ACC112 (cell line): ENCODE results near the gene NFIX.

Experiments
- H2AFZ ChIP-seq: fragments of 200-600 bp; sonication (generic); one replicate; pipeline ENCODE4 v1.6.0; 2017; ENCODE audit warnings: antibody characterized with exemption, low read length; ENCODE audit not compliant: unreplicated experiment
- H3K27ac ChIP-seq: fragments of 200-600 bp; sonication (generic); 2 replicates; pipeline ENCODE4 v1.5.1; 2014; ENCODE audit warnings: low read depth, mild to moderate bottlenecking, antibody characterized with exemption, low read length, moderate library complexity
- H3K27me3 ChIP-seq: fragments of 200-600 bp; sonication (generic); 2 replicates; pipeline ENCODE4 v1.6.1; 2014; ENCODE audit warnings: mild to moderate bottlenecking, antibody characterized with exemption, low read length, moderate library complexity, mixed read lengths; ENCODE audit not compliant: insufficient read depth
- H3K36me3 ChIP-seq: fragments of 200-600 bp; sonication (generic); 2 replicates; pipeline ENCODE4 v1.6.1; 2016; ENCODE audit warnings: mild to moderate bottlenecking, antibody characterized with exemption, low read length, moderate library complexity, mixed read lengths; ENCODE audit not compliant: insufficient read depth
- H3K4me1 ChIP-seq: fragments of 200-600 bp; sonication (generic); one replicate; pipeline ENCODE4 v1.6.1; 2016; ENCODE audit warnings: low read length, mixed read lengths; ENCODE audit not compliant: insufficient read depth, unreplicated experiment, control insufficient read depth
- H3K4me3 ChIP-seq: fragments of 200-600 bp; sonication (generic); 2 replicates; pipeline ENCODE4 v1.5.1; 2014; ENCODE audit warnings: mild to moderate bottlenecking, low read depth, low read length
- H3K79me2 ChIP-seq: fragments of 200-600 bp; sonication (generic); one replicate; pipeline ENCODE4 v1.6.0; 2016; ENCODE audit warnings: low read length; ENCODE audit not compliant: control insufficient read depth, unreplicated experiment, insufficient read depth

NFIX gene

DNA sequence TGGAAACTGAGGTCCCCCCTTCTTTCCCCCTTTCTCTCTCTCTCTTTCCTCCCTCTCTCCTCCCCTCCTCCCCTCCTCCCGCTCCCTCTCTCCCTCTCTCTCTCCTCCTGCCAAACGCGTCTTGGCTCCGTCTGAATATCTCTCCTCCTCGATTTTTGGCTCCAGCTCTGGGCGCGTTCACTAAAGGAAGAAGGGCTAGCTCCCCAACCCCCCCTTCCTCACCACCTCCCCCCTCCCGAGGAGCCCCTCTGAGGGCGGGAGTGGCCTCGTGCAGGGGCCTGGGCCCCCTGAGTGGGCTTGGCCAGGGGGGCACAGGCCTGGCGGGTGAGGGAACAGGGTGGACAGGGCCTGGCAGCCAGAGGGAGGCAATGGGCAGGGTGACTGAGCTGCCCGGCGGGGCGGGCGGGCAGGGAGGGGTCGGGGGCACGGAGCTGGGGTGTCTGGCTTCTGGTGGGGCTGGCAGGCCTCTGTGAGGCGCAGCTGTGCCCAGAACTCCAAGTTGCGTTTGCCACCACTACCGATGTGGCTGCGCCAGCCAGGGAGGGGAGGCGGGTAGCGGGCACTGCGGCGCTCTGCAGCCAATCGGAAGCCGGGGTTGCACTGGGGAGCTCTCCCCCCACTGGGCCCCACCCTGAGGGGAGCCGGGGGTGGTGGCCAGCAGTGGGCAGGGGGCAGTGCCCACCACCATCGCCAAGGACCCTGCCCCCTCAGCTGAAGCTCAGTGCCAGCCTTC lies 7.1 kb downstream of the NFIX start:
- Histone ChIP-seq H2AFZ (no peak overlapping the region), H3K36me3 (no peaks in the 10 kb centered on the region), H3K4me1 (peaks cover 9% of the 10 kb centered on the region), H3K4me3 (peak overlapping the region; percentile 66), H3K27me3 (no peaks in the 10 kb centered on the region), H3K79me2 (peaks cover 72% of the 10 kb centered on the region), H3K27ac (peak overlapping the region; percentile 56)

DNA sequence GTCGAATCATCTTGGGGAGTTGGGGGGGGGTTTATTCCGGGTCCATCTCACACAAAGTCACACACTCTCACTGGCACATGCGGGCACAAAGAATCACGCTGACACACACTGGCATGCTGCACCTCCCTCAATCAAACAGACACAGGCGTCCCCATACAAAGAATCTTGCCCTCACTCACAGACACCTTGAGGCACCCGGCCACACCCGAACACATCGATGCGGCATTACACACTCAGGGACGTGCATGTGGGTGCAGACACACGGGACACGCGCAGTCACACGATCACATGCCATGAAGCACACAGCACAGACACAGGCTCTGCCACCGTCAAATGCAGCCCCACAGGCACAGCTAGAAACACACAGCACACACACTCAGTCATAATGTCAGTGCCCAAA lies 7.8 kb downstream of the NFIX start:
- Histone ChIP-seq H3K79me2 (peaks cover 68% of the 10 kb centered on the region), H3K36me3 (no peaks in the 10 kb centered on the region), H3K27me3 (no peaks in the 10 kb centered on the region), H3K4me1 (peaks cover 9% of the 10 kb centered on the region), H3K27ac (no peak overlapping the region), H2AFZ (no peak overlapping the region), H3K4me3 (no peak overlapping the region)

GRCh38 chr19:13004273-13004672 lies 9.0 kb downstream of the NFIX start:
- H3K4me3 ChIP-seq, result no peak overlapping the region
- peaks cover 9% of the 10 kb centered on the region for H3K4me1 ChIP-seq
- H3K79me2 ChIP-seq, result peaks cover 68% of the 10 kb centered on the region
- H3K27ac ChIP-seq, result no peak overlapping the region
- H3K27me3 ChIP-seq, result no peaks in the 10 kb centered on the region
- H2AFZ ChIP-seq, result no peak overlapping the region
- no peaks in the 10 kb centered on the region for H3K36me3 ChIP-seq

GRCh38 chr19:13005253-13005652 lies 10.0 kb downstream of the NFIX start:
- H3K27ac ChIP-seq, result no peak overlapping the region
- no peak overlapping the region for H3K4me3 ChIP-seq
- peaks cover 66% of the 10 kb centered on the region for H3K79me2 ChIP-seq
- no peaks in the 10 kb centered on the region for H3K36me3 ChIP-seq
- no peak overlapping the region for H2AFZ ChIP-seq
- H3K27me3 ChIP-seq, result no peaks in the 10 kb centered on the region
- peaks cover 15% of the 10 kb centered on the region for H3K4me1 ChIP-seq

GRCh38 chr19:13005861-13006370 lies 10.6 kb downstream of the NFIX start:
- Histone ChIP-seq H2AFZ (no peak overlapping the region), H3K27ac (no peak overlapping the region), H3K79me2 (peaks cover 63% of the 10 kb centered on the region), H3K36me3 (no peaks in the 10 kb centered on the region), H3K27me3 (no peaks in the 10 kb centered on the region), H3K4me1 (peaks cover 14% of the 10 kb centered on the region), H3K4me3 (no peak overlapping the region)

DNA sequence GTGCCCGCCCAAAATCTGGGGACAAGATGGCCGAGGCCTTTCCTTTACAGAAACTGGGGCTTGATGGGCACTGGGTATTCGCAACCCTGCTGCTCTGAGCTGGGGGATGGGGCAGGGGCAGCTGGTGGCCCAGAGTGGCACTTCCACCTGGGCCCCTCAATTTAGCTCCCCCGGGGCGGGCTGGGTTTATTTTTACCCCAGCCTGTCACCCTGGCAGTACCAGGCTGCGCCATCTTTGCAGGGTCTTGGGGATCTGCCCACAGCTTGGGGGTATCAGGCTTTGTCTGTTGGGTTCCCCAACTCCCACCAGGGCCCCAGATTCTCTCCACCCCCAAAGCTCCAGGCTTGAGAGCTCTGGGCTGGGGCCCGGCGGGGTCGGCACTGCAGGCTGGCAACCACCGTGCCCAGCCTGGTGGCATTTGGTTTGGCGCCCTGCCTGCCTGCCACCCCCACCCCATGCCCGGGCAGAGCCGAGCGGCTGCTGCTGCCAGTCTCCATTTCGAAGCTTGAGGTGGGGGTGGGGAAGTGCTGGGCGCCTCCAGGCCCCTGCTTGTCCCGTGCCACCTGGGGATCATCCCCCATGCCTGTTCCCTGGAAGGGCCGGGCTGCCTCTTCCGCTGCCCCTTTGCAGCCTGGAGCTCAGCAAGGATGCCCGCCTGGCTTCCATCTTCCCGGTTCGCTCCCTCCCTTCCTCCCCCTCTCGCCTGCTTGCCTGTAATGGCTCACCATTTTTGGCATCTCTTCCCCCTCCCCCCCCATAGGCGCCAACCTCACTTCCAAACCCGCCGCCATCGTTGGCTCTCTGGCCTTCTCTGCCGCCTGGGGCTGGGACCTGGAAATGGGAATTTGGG lies 11.4 kb downstream of the NFIX start:
- Histone ChIP-seq H3K27ac (no peak overlapping the region), H2AFZ (no peak overlapping the region), H3K4me3 (no peak overlapping the region), H3K36me3 (no peaks in the 10 kb centered on the region), H3K79me2 (peaks cover 60% of the 10 kb centered on the region), H3K4me1 (peaks cover 7% of the 10 kb centered on the region), H3K27me3 (no peaks in the 10 kb centered on the region)

DNA sequence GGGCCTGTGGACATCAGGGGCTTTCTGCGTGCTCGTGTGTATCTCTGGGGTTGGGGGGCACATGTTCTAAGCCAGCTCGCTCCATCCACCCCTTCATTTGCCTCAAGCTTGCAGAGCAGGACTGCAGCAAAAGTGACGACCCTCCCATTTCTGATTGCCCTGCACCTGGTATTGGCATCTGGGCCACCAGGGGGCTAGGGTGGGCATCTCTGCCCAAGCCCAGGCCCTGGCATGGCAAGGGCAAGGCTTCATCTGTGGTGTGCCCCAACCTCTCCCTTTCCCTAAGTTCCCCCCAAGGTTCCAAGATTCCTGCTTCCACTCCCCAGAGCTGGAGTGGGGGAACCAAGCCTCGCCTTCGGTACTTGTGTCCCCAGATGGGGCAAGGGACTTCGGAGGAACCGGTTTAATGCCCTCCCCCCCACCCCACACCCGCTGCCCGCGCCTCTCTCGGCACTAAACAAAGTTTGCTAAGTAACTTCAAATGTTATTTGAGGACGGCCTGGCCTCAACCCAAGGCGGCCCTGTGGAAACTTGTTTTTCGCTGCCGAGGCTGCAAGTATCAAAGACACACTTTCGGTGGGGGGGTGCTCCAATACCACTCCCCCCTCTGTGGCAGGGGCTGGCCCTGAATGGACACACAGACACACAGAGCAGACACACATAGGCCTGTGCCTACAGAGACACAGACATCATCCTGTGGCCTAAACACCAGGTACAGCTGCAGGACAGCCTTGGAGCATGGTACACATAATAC lies 12.2 kb downstream of the NFIX start:
- peaks cover 60% of the 10 kb centered on the region for H3K79me2 ChIP-seq
- no peak overlapping the region for H3K4me3 ChIP-seq
- H2AFZ ChIP-seq, result no peak overlapping the region
- H3K4me1 ChIP-seq, result peaks cover 9% of the 10 kb centered on the region
- H3K36me3 ChIP-seq, result no peaks in the 10 kb centered on the region
- no peak overlapping the region for H3K27ac ChIP-seq
- H3K27me3 ChIP-seq, result no peaks in the 10 kb centered on the region

DNA sequence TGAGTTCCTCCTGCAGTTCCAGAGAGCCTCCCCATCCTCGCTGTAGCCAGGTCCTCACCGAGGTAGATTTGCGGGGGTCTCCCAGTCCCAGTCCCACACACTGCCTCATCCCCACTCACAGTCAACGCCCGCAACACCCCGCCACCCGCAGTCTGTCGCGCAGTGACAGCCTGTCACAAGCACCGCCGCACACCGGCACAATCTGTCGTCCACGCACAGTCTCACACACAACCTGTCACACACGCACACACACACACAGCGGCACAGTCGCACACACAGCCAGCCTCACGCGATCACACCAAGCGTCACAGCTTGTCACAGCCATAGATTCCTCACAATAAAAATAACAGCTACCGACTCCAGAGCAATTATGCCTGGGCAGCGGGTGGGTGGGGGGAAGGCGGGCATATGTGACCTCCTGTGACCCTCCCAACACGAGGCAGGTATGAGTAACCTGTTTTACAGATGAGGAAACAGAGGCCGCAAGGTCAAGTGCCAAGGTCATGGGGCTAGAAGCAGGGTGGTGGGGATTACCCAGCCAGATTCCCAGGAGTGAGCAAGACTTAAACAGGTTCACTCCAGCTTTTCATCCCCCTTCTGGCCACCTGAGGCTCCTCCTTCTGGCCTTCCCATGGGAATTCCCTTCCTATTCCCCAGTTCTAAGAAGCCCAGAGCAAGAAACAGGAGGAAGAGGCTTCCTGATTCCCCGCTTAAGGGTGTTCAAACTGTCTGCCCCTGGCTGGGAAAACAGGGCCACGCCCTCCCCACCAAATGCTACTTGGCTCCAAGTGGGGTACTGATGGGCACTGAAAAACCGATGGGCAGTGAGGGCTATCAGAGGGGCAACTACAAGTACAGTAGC lies 13.9 kb downstream of the NFIX start:
- Histone ChIP-seq H3K27ac (no peak overlapping the region; the same call in 1 of the 2 replicates), H3K27me3 (no peaks in the 10 kb centered on the region)

DNA sequence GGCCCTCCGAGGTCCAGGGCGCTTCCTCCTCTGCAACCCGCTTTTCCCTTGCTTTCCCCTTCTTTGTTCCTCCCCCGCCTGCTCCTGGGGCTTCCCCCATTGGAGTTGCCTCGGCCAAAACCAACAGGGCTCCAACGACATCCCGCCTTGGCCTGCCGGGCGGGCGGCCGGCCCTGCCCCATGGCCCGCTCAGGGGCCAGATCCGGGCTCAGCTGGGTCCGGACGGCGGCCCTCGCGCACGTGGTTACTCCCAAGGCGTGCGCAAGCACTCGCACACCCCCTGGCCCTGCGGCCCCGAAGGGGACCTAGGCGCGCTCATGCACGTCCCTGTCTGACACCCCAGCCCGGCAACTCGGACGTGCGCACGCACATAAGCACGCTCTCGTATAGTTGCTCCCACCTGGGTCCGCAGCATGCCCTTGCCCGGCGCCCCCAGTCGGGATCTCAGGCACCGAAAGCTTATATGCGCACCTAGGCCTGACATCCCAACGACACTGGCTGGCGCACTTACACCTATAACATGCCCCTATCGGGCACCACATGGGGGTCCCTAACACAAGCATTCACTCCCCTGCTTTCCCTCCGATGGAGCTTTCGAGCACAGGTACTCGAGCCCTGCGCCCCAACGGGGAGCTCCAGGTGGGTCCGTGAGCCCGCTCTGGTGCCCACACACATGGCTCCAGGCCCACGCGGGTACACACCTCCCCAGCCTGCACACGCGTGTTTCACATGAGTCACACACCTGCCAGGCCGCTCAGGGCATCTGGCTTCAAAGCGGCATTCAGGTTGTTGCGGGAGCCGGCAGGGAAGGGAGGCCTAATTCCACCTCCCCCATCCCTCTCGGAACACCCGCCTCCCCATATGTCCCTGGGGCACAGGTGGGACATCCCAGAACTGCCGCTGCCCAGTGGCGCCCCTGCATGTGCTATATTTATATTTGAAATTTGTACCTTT lies 15.0 kb downstream of the NFIX start:
- H2AFZ ChIP-seq, result no peak overlapping the region
- no peaks in the 10 kb centered on the region for H3K36me3 ChIP-seq
- H3K27me3 ChIP-seq, result no peaks in the 10 kb centered on the region
- H3K4me1 ChIP-seq, result peaks cover 16% of the 10 kb centered on the region
- H3K79me2 ChIP-seq, result peaks cover 62% of the 10 kb centered on the region
- no peak overlapping the region; the same call in 1 of the 2 replicates for H3K27ac ChIP-seq
- H3K4me3 ChIP-seq, result 0 out of 2 replicates have a peak overlapping the region, but pooled peaks have one; percentile 12

More for the DNA sequence above, 13.9 kb downstream of the NFIX start:
- H3K79me2 ChIP-seq, result peaks cover 54% of the 10 kb centered on the region
- H3K36me3 ChIP-seq, result no peaks in the 10 kb centered on the region
- no peak overlapping the region for H2AFZ ChIP-seq
- peaks cover 10% of the 10 kb centered on the region for H3K4me1 ChIP-seq
- 0 out of 2 replicates have a peak overlapping the region, but pooled peaks have one; percentile 12 for H3K4me3 ChIP-seq
